Left cardiac atrium (tissue), 4 donors: Measurements from ENCODE around the gene CACNA2D4. TPM values are rescaled to one million over a fixed set of nuclear protein-coding genes. Genes with fewer than 3 reads are reported as not detected.

Source experiments
- ATAC-seq, 2 donors: fragments of 200-7000 bp; cut with Tn5 transposase; one replicate each; pipeline ENCODE4 v1.9.1; 2020; ENCODE audit warnings: mild to moderate bottlenecking in 2 of 2, moderate library complexity in 2 of 2
- DNase-seq: peaks from one replicate; pipeline ENCODE4 v3.0.0-alpha.2; 2020
- intact Hi-C, 2 donors: fragments of 100-400 bp; cut with DNase I; formaldehyde crosslinking; loops; one replicate each; pipeline versions ENCODE4 v1.14.1 to v1.15.1; 2022 to 2023
- total RNA-seq, 2 donors: library from RNA; stranded (reverse); fragmentation: NEBNext Ultra II Directional; extraction: Animal tissue kit (Norgen Biotek cat#: 25700); gene quantifications; one replicate each; pipeline ENCODE4 v1.2.1, GENCODE V29; 2021
- donor health status: DM: no; HTN: yes; CAD: no.
- donor health status: DM: no; HTN: yes; CAD: no; lungs with severe emphysema.
- donor health status: DM: yes; HTN: yes; CAD: no.
- donor health status: Dilated cardiomyopathy.

CACNA2D4 gene
- total RNA-seq, 2 donors from 2014 or later: 1.7 to 2.6 TPM

GRCh38 chr12:1747609-1748008, 170.8 kb downstream of the CACNA2D4 start:
- intact Hi-C loops: no loop called here
- no peak for ATAC-seq

GRCh38 chr12:1744932-1745331, 173.5 kb downstream of the CACNA2D4 start:
- ATAC-seq (no peak), DNase-seq (no peak)
- intact Hi-C loops: no loop called here

More at GRCh38 chr12:1747609-1748008, 170.8 kb downstream of the CACNA2D4 start:
- no peak for DNase-seq

Other genes with a start within 250 kb of the CACNA2D4 start
- 10 to 100 TPM; 50.3 to 53.1 TPM for gene ADIPOR2, start 227.6 kb downstream of the CACNA2D4 start, total RNA-seq
- gene LRTM2, start 98.1 kb downstream of the CACNA2D4 start, total RNA-seq: not detected
- gene DCP1B, start 85.8 kb upstream of the CACNA2D4 start, total RNA-seq: 1 to 10 TPM; 3.1 to 3.7 TPM
- 100 to 1,000 TPM in 1 of 2 donors, 10 to 100 TPM in 1; 99.2 to 127 TPM for gene CACNA1C, start 134.3 kb upstream of the CACNA2D4 start, total RNA-seq